Glomerular endothelial cell (primary cell): Measurements from ENCODE around the gene BEX2. TPM values are rescaled to one million over a fixed set of nuclear protein-coding genes. Genes with fewer than 3 reads are reported as not detected.
"Not testable (repeated sequence)": the region's sequence is repeated elsewhere in the genome, so short reads cannot be mapped to it uniquely, and the experiment has no call there.

Experiments
- DNase-seq: peaks from one replicate; pipeline ENCODE4 v3.0.0-alpha.2; 2011; ENCODE audit warnings: low read depth, low spot score; ENCODE audit errors: extremely low read depth
- total RNA-seq: library from RNA; depleted of rRNA; stranded (reverse); fragments of >200 nt; gene quantifications from 2 replicates; pipeline ENCODE4 v1.2.3, GENCODE V29; 2015

Gene BEX2
- total RNA-seq = 1.3 and 1.8 TPM in 2 replicates

GRCh38 chrX:103310555-103311398 is at the start of gene BEX2:
BEX2 (minus strand) TSS chrX:103310990; CDS start chrX:103309976, 1,014 bp downstream.
- no peak for DNase-seq

DNA sequence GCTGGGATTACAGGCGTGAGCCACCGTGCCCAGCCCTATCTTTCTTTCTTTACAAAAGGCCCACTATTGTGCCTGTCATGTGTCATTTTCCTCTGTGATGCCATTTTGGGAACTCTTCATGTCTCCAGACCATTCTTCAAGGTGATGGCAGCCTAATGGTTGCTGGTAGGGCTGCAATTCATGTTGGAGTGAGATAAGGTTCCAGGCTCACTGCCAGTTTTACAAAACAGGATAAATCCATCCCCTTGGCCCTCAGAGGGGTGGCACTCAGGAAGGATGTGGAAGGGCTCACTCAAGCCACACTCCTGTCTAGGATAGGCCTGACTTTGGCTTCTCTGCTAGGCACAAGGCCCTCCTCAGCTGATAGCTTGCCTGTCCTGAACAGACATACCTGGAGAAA is 49.3 kb upstream of the BEX2 start:
- DNase-seq = no peak

GRCh38 chrX:103359605-103360004 is 48.8 kb upstream of the BEX2 start:
- not testable (repeated sequence) for DNase-seq

DNA sequence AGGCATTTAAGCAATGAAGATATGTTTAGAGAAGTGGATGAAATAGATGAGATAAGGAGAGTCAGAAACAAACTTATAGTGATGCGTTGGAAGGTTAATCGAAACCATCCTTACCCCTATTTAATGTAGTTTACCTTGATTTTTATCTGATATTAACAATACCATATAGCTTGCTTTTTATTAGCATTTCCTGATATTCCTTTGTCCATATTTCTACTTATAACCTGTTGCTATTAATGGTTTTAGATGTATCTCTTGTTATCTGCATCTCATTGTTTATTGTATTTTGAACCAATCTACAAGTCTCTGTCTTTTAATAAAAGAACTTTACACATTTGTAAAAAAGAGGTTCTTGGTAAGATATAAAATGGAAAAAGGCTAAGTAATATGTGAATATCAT is 47.1 kb upstream of the BEX2 start:
- DNase-seq = no peak

DNA sequence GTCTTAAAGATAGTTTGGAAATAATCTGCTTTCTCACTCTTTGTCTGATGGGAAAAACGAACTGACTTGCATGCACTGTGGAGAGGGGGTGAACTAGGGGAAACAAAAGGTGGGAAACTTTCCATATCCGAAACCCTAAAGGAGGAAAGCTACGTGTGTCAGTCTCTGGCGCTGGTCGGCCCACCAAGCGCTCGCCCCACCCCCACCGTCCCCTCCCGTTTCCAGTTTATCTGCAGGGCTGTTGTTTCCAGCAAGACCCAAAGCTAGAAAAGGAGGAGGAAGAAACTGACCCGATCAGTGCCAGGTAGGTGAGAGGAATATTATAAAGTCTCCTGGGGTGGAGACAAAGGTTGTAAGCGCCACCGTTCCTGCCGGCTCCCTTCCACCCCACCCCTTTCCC is 46.1 kb upstream of the BEX2 start:
- no peak for DNase-seq

DNA sequence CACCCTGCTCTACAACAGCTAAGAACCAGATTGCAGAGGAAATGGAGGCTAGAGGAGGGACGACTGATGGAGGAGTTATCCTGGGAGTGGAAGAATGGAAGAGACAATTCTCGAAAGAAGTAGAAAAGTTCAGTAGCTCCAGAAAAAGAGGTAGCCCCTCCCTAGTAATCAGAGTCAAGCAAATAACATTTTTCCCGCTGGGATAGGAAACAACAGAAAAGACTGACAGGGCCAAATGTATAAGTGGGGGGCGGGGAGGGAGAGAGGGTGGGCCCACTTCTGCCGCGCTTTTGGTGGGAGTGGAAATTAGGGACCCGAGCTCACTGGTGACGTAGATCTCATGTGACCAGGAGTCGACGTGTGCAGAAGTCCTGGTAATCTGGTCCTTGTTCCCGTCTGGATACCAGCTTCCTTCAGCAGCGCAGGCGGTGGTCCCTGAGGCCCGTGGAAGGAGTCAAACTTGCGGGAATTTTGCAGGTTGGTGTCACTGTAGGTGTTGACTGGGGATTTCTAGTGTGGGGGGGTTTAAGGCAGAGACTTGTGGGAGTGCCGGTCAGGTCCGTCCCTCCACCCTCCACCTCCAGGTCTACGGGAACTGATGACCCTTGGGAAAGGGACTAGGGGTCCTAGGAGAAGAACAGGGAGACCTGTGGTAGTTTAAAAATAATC is 45.5 kb upstream of the BEX2 start, which contains the start of gene TCEAL9:
TSS of gene TCEAL9 (plus strand) at position 377 of the 669 bp plus-strand sequence. CDS start 1,179 bp downstream, outside the sequence.
- no peak for DNase-seq

- DNase-seq = no peak
These were observed 37.0 kb upstream of the BEX2 start for GRCh38 chrX:103347682-103348397.

GRCh38 chrX:103344606-103345005 is 33.8 kb upstream of the BEX2 start:
- no peak for DNase-seq

DNA sequence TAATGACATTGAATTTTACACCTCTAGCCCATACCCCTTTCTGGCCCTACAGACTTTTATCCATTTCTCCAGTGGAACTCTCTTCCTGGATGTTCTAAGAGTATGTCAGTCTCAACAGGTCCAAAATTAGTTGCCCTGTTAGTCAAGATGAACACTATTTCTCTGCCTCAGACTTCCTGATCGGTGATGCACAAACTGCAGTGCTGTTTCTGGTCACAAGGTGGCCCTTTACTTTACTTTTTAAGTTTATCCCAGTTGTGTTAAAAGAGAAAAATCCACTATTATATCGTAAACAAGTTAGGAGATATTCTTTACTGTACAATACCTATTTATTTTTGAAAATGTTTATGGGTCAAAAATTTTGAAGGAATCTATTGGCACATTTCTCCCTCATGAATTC is 32.3 kb upstream of the BEX2 start:
- no peak for DNase-seq

DNA sequence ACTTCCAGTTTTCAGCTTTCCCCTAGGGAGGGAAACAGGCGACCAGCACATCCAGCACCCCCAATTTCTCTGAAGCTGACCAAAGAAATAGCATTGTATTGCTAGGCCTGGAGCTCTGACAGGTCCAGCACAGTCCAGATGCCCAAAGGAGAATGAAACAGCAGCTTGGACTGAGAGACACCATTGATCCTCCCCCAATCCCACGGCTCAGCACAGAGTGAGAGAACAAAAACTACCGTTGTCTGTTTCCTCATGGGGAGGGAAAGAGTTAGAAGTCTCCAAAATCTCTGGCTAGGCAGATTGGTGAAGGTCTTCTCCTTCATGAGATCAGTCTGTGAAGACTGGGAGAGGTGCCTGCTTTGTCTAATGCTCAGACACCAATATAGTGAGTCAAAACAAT is 27.9 kb upstream of the BEX2 start:
- no peak for DNase-seq

DNA sequence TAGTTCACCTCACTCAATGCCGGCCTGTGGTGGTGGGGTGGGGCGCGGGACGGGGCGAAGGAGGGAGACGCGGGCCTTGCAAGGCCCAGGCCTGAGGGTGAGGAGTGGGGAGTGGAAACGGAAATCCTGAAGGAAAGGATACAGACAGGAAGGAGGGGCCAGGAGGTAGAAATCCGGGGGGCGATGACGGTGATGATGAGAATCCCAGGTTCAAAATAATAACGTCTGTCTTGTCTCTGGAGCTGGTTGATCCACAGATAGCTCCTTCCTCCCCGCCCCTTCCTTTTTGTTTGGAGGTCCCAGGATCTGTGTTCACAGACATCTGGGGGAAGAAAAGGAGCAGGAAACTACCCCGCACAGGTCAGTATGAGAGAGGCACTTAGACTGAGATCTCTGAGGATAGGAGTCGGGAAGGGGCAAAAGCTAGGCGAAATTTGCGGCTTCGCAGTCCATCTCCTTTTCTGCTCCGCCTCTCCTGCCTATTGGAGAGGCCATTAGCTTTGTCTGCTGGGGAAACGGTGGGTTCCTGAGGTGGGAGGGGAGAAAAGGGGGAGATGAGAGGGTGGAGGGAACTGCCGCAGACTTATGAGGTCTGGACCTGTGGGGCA is 20.0 kb upstream of the BEX2 start:
- no peak for DNase-seq

DNA sequence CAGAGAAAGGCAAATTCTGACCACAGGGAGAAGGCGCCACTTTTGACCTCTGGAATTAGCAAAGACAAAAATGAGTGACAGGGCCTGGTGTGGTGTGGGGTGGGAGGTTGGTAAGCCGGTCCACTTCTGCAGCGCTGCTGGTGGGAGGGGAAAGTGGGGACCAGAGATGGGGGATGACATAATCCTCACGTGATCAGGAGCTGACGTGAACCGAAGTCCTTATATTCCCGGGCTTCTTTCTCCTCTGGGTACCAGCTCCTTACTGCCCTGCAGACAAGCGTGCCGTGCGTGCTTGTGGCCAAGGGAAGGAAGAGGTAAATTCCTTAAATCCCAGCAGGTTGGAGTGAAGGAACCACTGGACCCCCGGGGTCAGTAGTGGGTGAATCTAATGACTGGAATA is 19.2 kb upstream of the BEX2 start, which contains the start of gene TCEAL7:
TSS of gene TCEAL7 (plus strand) at position 249 of the 400 bp plus-strand sequence. CDS start 1,165 bp downstream, outside the sequence.
- no peak for DNase-seq

- DNase-seq = no peak
These were observed 600 bp upstream of the BEX2 start for GRCh38 chrX:103311399-103311780.

DNA sequence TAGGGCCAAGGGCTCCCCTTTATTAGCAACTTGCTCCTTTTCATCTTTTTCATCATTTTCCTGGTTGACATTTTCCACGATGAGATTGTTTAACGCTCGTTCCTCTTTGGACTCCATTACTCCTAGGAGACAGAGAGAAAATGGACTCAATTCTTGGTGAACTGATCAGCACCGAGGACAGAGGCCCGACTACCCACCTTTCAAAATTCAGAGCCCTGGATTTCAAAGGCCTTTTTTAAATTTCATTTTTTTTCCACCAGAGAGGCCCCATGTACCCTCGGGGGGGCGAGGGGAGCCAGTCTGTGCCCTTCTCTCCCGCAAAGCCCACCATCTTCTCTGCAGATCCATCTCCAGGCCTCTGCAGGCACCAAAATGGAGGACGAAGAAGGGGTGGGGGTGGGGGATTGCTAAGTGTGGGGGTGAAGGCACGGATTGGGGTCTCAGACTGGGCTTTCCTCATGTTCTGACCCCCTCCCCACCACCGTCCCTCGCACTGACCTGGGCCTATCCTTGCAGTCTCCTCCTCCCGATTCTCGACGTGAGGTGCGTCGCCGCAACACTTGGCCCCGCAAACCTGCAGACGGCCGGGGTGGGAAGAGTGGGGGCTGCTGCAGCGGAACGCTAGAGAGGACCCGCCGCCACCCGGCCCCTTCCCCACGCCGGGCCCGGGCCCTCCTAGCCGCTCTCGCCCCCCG is 783 bp downstream of the BEX2 start:
- DNase-seq = no peak

- not testable (repeated sequence) for DNase-seq
These were observed 5.1 kb downstream of the BEX2 start for GRCh38 chrX:103305666-103306065.

- DNase-seq = no peak
These were observed 6.1 kb downstream of the BEX2 start for GRCh38 chrX:103304705-103305104.

DNA sequence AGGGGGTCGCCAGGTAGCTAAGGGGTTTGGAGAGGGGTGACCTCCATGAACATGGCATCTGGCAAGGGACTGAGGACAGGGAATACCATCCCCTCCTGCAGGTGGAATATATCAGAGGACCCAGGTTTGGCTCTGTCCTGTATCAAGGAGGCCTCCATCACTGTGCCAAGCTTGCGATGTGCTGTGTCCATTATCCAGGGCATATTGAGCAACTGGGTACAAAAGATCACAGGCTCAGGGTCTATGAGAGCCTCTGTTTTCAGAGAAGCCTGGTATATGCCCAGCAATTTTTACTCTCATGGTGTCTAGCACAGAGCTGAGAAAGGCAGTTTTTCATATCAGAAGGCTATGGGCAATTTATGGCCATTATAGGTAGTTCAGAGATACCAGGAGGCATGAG is 17.7 kb downstream of the BEX2 start:
- DNase-seq = no peak

GRCh38 chrX:103279624-103280023 is 31.2 kb downstream of the BEX2 start:
- no peak for DNase-seq

DNA sequence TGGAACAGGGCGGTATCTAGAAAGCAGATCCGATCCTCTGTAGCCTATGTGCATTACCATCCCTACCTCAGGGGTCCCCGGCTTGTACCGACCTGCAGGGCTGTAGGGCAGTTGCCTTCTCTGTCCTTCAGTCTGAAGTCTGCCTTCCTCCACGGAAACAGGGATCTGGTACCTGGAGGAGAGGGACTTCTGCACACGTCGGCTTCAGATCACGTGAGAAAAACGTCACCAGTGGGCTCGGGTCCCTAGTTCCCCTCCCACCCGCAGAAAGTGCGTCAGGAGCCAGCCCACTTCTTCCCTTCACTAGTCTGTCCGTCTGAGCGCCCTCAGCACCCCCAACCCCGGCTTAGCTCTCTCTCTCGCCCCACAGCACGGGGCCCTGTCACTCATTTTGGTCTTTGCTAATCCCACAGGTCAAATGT is 34.2 kb downstream of the BEX2 start, which contains the start of gene TCEAL5:
TSS of gene TCEAL5 (minus strand) at position 170 of the 422 bp plus-strand sequence. CDS start 2,187 bp downstream, outside the sequence.
- no peak for DNase-seq

DNA sequence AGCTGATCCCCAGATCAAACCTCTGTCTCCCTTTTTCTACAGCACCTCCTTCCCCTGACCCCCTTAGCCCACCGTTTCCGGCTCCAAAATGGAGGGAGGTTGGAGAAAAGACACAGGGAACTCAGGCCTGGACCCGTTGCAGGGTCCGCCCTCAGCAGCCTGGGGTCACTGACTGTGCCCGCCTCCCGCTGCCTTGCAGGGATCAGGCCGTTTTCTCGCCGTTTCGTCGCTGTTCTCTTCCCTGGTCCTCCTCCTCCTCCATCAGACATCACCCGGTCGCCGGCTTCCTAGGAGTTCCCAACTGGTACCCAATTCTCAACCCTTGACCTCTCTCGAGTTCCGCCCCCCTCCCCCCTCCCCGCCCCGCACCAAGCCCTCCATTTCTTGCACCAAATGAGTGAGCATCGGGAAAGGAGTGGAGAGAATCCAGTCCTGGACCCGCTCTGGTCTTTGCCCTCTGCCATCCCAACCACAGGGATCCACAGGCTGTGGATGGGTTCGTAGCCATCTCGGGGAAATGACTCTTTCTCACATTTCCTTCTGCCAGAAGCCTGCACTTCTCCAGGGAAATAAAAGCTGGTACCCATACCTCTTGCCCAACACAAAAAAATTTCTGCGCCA is 34.7 kb downstream of the BEX2 start:
- no peak for DNase-seq
